Iris pigment epithelial cell (primary cell): ENCODE results near the gene SUPT3H.
"Not testable (repeated sequence)": the region's sequence is repeated elsewhere in the genome, so short reads cannot be mapped to it uniquely, and the experiment has no call there.

Experiments used
- DNase-seq: peaks from one replicate; pipeline ENCODE4 v3.0.0-alpha.2; 2011; ENCODE audit warnings: low read depth

Gene SUPT3H

GRCh38 chr6:45057711-45058110 lies 320.0 kb downstream of the SUPT3H start:
- no peak for DNase-seq

- DNase-seq, result peak; percentile 71
Observed at GRCh38 chr6:45054610-45055009, 323.1 kb downstream of the SUPT3H start.

GRCh38 chr6:45052325-45052724 lies 325.4 kb downstream of the SUPT3H start:
- peak; percentile 33 for DNase-seq

- peak; percentile 54 for DNase-seq
Observed at GRCh38 chr6:45049188-45049843, 328.4 kb downstream of the SUPT3H start.

GRCh38 chr6:45047573-45047972 lies 330.2 kb downstream of the SUPT3H start:
- no peak for DNase-seq

- no peak for DNase-seq
Observed at GRCh38 chr6:45045253-45045601, 332.5 kb downstream of the SUPT3H start.

- DNase-seq, result no peak
Observed at GRCh38 chr6:45044510-45045252, 333.1 kb downstream of the SUPT3H start.

- DNase-seq, result no peak
Observed at GRCh38 chr6:45044086-45044485, 333.6 kb downstream of the SUPT3H start.

GRCh38 chr6:45042673-45043072 lies 335.1 kb downstream of the SUPT3H start:
- DNase-seq, result not testable (repeated sequence)

- DNase-seq, result no peak
Observed at GRCh38 chr6:45038226-45038625, 339.5 kb downstream of the SUPT3H start.

GRCh38 chr6:45036103-45036502 lies 341.6 kb downstream of the SUPT3H start:
- no peak for DNase-seq

- no peak for DNase-seq
Observed at GRCh38 chr6:45032426-45032825, 345.3 kb downstream of the SUPT3H start.

GRCh38 chr6:45031601-45032000 lies 346.1 kb downstream of the SUPT3H start:
- DNase-seq, result no peak

GRCh38 chr6:45027126-45027525 lies 350.6 kb downstream of the SUPT3H start:
- no peak for DNase-seq

- DNase-seq, result peak; percentile 73
Observed at GRCh38 chr6:45026003-45026516, 351.7 kb downstream of the SUPT3H start.

- no peak for DNase-seq
Observed at GRCh38 chr6:45024610-45025009, 353.1 kb downstream of the SUPT3H start.

- DNase-seq, result peak; percentile 29
Observed at GRCh38 chr6:45021676-45022075, 356.1 kb downstream of the SUPT3H start.

- DNase-seq, result peak; percentile 21
Observed at GRCh38 chr6:45012687-45013086, 365.0 kb downstream of the SUPT3H start.

- DNase-seq, result no peak
Observed at GRCh38 chr6:45009576-45009975, 368.2 kb downstream of the SUPT3H start.

GRCh38 chr6:45006893-45007292 lies 370.8 kb downstream of the SUPT3H start:
- no peak for DNase-seq

- DNase-seq, result no peak
Observed at GRCh38 chr6:45003961-45004360, 373.8 kb downstream of the SUPT3H start.

GRCh38 chr6:45003387-45003786 lies 374.3 kb downstream of the SUPT3H start:
- DNase-seq, result no peak

- DNase-seq, result no peak
Observed at GRCh38 chr6:45002390-45003105, 375.2 kb downstream of the SUPT3H start.
